Stimulated activated CD4-positive, alpha-beta T cell treated with anti-CD3 and anti-CD28 coated beads, TNF-alpha, amount 100 ng/mL, for 48 hours (primary cell): ENCODE data around the gene HADHB.
"Not testable (repeated sequence)": the region's sequence is repeated elsewhere in the genome, so short reads cannot be mapped to it uniquely, and the experiment has no call there.

Experiments used
- DNase-seq, 3 donors: peaks; one replicate each; pipeline ENCODE4 v3.0.0-alpha.2; 2020; ENCODE audit warnings: low read depth in 3 of 3

The HADHB gene

DNA sequence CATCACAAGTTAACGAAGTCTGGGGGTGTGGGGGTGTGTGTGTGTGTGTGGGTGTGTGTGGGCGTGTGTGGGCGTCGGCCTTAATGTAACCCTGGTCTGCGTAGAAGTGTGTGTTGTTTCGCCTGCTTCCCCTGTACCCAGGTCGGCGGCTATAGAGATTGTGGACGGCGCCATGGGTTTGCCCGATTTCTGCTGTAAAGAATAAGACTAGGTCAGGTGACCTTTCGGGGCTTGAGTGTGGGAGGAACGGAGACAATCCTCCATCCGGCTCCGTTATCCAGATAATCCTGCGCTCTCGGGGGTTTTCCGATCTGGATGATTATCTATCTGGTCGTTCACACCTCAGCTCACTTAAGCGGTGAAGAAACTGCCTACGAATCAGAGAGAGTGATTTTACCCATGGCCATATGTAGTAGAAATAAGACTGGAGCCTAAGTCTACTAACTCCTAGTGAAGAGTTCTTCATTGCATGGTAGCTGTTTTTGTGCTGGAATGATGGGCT lies 543 bp downstream of the HADHB start:
- peak; percentile 21 to 29 (median 23) for DNase-seq

DNA sequence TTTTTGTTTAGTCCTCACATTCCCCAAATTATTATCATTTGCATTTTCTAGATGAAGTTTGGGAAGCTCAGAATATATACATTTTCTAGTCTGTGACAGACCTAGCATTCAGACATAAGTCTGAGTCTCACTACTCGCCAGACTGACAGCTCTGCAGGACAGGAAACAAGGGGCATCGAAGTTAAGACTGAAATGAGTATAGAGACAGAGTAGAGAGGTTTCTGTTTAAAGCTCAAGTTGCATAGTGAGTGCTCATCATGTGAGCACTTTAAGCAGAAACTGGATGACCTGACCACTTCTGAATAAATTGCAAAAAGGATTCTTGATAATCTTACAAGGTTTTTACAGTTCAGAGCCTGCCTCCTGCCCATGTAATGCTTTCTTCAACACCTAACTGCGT lies 1.1 kb downstream of the HADHB start:
- no peak for DNase-seq

DNA sequence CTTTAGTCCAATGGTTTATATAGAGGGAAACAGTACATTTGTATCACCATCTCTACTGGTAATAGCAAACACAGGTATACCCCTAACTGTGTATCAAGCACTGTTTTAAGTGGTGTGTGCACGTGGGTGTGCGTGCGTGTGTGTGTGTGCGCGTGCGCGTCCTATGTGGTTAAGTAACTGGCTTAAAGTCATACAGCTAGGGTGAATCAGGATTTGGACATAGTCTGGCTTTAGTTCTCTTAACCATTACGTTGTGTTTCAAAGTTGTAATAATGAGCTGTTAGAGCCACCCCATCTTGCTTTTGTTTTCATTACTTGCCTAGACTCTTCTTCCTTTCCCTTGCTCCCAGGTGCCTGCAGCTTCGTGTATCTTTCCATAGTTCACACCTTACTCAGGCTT lies 2.1 kb downstream of the HADHB start:
- DNase-seq = no peak

DNA sequence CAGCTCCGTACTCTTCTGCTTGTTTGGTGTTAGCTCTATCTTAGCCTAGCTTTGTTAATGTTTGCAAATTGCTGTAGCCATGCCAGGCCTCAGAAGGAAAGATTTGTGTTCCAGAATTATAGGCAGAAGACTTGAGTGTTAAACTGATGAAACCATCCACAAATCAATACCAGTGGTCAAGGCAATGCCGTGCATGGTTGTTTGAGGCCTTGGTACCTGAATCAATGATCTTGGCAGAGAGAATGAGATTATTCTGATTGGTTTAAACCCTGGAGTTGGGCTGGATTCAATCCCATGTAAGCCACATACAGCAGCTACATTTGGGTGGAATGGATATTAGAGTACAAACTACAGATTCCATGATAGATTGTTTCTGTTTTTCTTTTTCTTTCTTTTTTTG lies 4.9 kb downstream of the HADHB start:
- no peak for DNase-seq

DNA sequence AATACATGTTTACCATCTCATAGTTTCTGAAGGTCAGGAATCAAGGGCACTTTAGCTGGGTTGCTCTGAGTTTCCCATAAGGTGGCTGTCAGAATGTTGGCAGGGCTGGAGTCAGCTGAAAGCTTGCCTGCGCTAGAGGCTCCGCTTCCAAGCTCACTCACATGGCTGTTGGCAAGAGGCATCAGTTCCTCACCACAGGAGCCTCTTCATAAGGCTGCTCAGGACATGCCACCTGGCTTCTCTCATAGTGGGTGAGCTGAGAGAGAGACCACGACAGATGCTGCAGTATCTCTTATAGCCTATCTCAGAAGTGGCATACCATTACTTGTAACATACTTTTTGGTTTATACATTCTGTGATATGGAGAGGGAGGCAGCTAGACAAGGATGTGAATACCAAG lies 7.2 kb downstream of the HADHB start:
- no peak for DNase-seq

DNA sequence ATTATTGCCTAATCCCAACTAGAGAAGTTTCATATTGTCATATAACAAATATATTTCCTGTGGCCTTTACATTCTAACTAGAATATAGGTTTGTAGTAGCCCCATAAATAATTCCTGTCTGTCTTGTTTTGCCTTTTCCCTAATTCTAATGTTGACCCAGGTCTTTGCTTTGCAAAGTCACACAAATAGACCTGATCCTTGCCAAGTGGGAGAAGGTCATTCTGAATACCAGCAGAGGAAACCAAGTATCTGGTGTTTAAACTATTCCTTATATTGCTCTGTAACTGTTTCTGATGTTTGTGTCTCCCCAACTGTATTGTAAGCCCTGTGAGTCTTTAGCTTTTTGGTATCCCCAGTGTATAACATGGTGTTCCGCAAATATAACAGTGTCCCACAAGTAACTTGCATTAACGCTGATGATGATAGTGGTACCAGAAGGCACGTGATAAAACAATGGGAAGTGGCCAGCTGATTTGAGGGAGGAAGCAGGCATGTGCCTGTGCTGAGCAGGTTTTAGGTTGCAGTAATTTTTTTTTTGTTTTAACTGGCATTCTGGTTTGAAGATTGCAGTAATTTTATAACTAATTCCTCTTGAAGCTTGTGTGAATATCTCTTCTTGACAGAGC lies 11.1 kb downstream of the HADHB start:
- no peak for DNase-seq

DNA sequence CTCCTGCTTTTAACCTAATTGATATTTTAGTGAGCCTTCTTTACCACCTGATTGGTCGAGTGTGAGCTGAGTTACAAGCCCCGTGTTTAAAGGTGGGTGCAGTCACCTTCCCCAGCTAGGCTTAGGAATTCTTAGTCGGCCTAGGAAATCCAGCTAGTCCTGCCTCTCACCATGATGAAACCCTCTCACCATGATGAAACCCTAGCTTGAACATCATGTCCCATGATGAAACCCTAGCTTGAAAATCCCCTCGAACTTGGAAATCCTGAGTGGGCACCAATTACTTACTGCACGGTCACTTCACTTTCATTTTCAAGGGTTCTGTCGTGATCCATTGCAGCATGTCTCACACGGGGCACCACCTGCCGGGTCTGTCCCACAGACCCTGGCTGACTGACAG lies 14.1 kb downstream of the HADHB start:
- not testable (repeated sequence) for DNase-seq

DNA sequence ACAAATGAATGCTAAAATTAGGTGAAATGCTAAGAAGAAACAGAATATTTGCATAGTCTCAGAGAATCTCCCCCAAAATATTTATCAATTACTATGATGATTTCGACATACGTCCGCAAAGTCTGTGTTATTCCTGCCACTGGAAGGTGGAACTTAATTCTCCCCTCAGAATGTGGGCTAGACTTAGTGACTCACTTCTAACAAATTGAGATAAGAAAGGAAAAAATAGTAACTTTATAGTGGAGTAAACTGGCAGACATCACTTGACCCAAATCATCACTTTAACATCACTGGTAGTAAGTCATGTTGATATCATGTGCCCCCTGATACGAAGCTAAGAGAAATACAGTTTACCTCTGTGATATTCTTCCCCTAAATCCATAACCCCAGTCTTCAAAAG lies 23.5 kb downstream of the HADHB start:
- DNase-seq = no peak

DNA sequence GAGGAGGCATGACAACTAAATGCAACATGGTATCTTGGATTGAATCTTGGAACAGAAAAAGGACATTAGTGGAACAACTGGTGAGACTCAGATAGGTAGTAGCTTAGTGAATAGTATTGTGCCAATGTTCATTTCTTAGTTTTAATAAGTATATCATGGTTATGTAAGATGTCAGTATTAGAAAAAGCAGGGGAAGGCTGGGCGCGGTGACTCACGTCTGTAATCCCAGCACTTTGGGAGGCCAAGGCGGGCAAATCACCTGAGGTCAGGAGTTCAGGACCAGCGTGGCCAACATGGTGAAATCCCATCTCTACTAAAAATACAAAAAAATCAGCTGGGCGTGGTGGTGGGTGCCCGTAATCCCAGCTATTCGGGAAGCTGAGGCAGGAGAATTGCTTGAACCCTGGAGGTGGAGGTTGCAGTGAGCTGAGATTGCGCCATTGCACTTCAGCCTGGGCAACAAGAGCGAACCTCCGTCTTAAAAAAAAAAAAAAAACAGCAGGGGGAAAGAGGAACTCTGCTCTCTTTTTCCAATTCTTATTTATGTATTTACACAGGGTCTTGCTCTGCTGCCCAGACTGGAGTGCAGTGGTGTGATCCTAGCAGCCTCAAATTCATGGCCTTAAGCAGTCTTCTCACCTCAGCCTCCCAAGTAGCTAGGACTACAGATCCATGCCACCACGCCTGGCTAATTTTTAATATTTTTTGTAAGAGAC lies 24.1 kb downstream of the HADHB start:
- not testable (repeated sequence) for DNase-seq

DNA sequence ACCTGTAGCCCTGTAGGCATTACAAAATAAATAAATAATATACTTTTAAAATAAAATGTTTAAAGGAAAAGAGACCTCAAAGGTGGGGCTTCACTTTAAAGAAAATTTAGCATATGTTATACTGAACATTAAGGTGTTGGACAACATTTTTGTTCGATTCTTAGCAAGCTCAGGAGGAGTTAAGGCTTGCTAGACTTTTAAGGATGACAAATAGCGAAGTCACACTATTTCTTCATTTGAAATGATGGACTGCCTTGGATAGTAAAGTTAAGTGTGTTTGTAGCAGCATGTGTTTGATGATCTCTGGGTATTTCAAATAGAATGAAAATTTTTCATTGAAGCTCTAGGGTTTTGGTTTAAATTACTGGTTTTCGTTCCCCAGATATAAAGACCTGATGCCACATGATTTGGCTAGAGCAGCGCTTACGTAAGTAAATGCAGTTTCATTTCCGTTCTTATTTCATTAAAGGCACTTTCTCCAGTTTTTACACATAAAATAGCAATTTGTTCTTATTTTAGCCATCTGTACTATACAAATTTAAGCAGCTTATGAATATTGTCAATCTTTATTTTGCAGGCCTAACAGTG lies 24.9 kb downstream of the HADHB start:
- DNase-seq = no peak

DNA sequence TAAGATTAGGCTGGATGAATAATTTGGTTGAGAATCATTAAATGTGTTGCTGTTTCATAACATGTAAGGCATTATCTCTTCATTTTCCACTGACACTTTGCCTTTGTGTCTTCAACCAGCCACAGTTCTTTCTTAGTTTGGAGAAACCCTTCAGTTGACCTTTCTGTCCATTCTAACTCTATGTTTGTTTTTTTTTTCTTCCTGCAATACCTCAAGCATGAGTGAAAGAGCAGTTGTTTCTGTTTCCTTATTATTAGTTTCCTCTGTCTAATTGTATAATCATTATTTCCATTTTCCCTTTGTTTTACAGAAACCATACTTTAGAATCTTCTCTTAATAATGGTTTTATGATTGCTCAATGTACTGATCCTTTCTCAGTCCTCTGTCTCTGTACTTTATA lies 25.6 kb downstream of the HADHB start:
- no peak for DNase-seq

DNA sequence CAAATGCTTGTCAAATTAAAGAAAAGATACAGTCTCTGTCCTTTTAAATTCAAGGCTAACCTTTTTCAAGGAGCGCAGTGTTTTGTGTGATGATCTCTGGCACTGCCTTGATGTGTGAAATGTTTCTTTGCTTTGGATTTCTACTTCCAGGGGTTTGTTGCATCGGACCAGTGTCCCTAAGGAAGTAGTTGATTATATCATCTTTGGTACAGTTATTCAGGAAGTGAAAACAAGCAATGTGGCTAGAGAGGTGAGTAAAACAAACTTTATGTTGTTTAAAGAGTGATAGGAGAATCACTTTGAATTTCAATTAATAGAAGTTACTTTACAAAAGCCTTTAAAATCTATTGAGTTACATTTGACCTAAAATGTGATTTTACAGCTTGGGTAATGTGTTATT lies 28.8 kb downstream of the HADHB start:
- DNase-seq = no peak

DNA sequence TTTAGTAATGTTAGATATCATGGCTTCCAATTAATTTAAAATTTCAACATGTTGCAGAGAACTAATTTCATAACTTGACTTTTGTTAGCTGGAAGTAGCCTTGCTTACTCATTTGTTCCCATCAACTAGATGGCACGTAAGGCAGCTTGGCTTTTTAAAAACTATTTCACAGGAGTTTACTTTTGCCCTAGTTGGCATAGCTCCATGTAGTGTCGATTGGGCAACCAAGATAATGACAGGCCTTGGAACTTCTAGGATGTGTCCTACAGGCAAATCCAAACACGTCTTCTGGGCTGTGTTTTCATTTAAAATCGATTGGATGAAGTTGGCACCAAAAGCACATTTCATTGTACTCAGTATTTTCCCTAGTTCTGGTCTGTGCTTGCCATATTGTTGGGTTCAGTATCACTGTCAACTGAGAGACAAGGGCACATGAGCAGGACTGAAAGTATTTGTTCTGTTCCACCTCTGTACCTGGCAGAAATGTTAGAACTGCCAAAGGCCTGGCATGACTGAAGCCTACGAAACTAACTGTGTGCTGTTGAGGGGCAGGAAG lies 29.4 kb downstream of the HADHB start:
- DNase-seq = no peak

DNA sequence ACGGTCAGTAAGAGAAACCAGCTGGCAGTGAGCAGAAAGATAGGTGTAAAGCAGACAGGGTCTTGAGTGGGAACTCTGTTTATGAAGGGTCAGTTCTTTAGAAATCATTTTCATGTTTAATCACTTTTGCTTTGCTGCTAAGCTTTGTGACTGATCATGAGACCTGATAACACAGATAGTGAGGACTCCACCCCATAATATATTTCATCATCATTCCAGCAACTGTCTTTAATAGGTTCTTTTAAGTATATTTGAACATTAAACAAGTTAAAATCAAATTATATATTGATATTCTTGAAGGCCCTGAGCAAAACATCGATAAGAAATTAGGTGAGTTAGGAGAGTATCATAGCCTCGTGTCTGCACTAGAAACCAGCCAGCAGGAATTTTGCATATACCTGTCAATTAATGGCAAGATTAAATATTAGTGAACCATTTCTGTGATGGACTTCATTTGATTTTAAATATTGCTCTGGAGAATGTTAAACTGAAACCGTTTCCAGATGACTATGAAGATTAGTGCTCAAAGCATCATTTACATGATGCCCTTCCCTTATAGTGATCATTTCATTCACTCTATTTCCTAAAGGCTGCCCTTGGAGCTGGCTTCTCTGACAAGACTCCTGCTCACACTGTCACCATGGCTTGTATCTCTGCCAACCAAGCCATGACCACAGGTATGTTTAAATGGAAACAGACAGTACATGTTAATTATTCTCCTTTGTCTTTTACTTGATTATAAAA lies 31.9 kb downstream of the HADHB start:
- DNase-seq = no peak

DNA sequence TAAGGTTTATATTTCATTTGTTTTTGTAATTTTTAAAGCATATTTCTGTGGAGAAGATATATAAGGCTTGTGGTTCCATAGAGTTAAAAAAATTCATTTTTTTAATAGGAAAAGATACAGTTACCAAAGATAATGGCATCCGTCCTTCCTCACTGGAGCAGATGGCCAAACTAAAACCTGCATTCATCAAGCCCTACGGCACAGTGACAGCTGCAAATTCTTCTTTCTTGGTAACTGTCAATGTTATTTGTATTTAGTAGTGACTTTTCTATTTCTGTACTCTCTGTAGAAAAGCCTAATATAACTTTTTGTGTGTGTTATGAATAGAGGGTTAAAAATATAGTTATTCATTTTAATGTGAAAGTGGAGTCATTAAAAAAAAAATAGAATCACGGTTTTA lies 35.1 kb downstream of the HADHB start:
- DNase-seq = no peak

DNA sequence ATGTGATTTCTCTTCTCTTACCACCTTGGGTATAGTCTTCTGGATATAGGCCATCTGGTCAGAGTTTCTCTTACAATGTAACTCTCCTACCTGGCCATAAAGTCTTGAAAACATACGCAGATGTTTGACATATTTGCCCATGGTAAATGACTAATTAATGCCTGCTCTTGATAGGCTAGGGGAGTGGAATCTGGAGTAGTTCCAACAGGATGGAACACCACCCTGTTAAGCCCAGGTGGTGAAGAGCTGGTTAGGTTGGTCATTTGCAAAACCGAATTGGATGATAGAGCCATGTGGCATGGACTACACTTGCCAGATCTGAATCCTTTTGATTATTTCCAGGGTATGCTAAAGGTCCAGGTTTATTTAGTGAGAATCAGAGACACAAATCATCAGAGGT lies 36.5 kb downstream of the HADHB start:
- no peak for DNase-seq

DNA sequence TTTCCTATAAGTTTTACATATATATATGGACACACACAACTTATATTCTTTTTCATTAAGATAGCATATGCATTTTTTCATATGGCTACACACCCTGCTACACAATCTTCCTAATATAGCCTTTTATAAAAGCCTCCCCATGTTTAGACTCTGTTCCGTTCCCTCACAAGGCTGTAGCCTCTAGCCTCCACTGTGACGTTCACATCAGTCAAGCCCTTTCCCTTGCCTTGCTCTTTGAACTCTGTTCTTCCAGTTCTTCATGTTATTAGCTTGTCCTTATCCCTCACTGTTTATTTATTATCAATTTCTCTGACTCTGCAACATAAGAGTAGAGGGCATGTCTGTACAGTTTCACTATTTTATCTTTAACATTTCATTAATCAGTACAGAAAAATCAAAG lies 38.9 kb downstream of the HADHB start:
- DNase-seq = no peak

DNA sequence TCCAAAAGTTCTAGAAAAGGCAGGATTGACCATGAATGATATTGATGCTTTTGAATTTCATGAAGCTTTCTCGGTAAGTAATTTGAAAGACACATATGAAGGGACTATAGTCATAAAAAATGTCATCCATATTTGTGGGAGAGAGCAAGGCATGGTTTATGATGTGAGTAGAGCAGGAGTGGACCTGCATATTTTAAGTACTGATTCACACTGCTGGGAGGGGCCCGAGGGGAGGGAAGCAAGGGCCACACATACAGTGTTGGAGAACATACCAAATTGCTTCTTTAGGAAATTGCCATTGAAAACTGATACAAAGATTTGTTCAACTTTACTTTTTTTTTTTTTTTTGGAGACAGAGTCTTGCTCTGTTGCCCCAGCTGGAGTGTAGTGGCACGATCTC lies 39.4 kb downstream of the HADHB start:
- DNase-seq = no peak

DNA sequence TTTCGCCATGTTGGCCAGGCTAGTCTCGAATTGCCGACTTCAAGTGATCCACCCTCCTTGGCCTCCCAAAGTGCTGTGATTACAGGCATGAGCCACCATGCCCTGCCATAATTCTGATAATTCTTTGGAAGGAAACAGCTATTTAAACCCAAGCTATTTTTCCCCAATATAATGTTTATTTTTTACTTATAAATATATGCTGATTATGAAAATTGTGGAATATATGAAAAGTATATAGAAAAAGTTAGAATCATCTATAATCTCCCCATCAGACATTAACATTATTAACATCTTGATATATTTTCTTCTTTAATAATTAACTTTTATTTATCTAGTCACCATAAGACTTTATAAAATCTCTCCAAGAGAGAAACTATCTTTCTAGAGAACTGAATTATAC lies 41.2 kb downstream of the HADHB start:
- no peak for DNase-seq

DNA sequence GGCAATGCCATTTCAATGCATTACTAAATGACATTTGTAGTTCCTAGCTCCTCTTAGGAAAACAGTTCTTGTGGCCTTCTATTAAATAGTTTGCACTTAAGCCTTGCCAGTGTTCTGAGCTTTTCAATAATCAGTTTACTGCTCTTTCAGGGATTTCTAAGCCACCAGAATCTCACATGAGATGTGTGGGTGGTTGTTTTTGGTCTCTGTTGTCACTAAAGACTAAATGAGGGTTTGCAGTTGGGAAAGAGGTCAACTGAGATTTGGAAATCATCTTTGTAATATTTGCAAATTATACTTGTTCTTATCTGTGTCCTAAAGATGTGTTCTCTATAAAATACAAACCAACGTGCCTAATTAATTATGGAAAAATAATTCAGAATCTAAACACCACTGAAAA lies 45.3 kb downstream of the HADHB start:
- DNase-seq = no peak

DNA sequence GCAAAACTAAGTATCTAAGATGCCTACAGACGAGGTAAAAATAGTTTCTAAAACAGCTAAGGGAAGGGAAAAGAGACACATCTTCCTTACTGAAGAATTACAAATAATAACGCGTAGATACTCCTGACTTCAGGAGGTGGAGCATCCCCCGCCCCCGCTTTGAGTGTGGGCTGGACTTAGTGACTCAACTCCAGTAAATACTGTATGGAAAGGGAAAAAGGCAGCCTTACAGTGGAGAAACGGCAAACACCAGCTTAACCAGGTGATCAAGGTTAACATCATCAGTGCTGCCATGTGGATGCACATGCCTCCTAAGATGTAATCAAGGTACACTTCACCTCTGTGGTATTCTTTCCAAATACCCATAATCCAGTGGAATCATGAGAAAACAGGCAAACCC lies 47.9 kb downstream of the HADHB start:
- DNase-seq = no peak

DNA sequence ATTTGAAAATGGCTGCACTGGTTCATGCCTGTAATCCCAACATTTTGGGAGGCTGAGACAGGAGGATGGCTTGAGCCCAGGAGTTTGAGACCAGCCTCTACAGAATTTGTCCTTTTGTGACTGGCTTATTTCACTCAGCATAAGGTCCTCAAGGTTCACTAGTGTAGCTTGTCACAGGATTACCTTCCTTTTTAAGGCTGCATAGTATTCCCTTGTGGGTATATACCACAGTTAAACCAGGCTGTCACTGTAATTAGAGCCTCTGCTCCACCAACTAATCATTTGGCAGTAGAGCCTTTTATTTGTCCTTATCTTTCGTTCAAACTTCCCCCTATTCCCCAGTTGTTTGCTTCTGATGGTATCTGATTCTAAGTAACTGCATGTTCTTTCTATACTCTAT lies 50.8 kb downstream of the HADHB start:
- no peak for DNase-seq
